ENCODE measurements around the gene LRFN5.

The LRFN5 gene

DNA sequence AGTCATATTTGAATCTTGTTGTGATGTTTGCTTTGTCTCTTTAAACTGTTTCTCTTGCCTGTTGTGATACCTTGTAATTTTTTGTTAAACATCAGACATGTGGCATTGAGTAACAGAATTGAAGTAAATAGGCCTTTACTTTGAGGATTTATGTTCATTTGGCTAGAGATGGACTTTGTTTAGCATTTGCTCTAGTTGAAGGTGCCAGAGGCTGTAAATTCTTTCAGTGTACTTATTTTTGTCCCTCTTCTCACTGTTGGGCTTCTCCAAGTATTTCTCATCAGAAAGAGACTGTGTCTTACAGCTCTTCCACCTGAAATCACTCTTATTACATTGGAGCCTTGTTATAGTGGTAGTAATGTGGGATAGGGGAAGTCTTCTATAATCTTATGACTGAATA is 175.8 kb downstream of the LRFN5 start:
- H3K4me3 ChIP-seq (ENCODE audit: low read length), result no peak overlapping the region
- DNase-seq (ENCODE audit: low read depth), result no peak
- TF ChIP-seq CTCF (conservative IDR thresholded peaks at IDR 0.05; ENCODE audit: low read depth, low read length), result no peak

GRCh38 chr14:41783403-41783802 is 176.7 kb downstream of the LRFN5 start:
- H3K4me3 ChIP-seq (ENCODE audit: low read length), result no peak overlapping the region
- DNase-seq (ENCODE audit: low read depth), result no peak
- no peak for TF ChIP-seq CTCF (conservative IDR thresholded peaks at IDR 0.05; ENCODE audit: low read depth, low read length)

DNA sequence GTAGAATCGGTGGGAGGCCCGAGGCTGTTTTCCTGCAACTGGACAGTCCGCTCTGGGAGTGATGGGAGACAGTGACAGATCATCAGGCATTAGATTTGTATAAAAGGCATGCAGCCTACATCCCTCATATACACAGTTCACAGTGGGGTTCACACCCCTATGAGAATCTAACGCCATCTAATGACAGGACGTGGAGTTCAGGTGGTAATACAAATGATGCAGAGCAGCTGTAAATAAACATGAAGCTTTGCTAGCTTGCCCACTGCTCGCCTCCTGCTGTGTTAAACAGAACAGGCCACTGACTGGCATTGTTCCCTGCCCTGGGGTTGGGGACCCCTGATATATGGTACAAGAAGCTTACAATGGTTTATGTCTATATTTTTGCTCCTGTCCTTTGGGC is 179.0 kb downstream of the LRFN5 start:
- no peak for DNase-seq (ENCODE audit: low read depth)
- no peak overlapping the region for H3K4me3 ChIP-seq (ENCODE audit: low read length)
- TF ChIP-seq CTCF (conservative IDR thresholded peaks at IDR 0.05; ENCODE audit: low read depth, low read length), result no peak

DNA sequence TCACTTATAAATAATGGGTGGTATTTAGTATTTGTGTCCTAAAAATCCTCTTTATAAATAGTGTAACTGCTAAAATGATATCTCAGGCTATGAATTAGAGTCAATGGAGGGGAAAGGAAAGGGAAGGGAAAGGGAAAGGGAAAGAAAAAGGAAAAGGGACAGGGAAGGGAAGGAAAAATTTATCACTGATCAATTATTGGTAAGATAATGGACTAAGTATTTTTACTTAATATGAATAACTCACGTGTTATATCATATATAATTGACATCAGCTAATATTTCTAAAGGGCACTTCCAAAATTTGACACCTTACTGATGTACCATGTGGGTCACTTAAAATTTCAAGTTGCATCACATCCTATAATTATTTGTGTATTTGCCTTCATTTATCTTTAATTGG is 193.1 kb downstream of the LRFN5 start:
- no peak for TF ChIP-seq CTCF (conservative IDR thresholded peaks at IDR 0.05; ENCODE audit: low read depth, low read length)
- no peak overlapping the region for H3K4me3 ChIP-seq (ENCODE audit: low read length)
- no peak for DNase-seq (ENCODE audit: low read depth)

DNA sequence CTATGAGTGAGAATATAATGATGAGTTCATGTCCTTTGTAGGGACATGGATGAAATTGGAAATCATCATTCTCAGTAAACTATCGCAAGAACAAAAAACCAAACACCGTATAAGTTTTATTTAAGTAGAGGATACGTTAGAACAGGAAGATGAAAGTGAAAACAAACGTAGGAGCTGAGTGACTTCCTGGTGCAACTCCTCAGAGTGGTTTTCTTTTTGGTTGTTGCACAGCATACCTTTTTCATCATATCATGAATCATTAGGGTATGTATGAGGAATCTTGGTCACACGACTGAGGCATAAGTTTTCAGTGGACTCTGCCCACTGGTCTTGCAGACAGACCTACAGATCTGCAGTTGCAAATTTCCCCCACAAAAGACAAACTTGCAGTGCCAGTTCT is 199.0 kb downstream of the LRFN5 start:
- no peak overlapping the region for H3K4me3 ChIP-seq (ENCODE audit: low read length)
- no peak for TF ChIP-seq CTCF (conservative IDR thresholded peaks at IDR 0.05; ENCODE audit: low read depth, low read length)
- no peak for DNase-seq (ENCODE audit: low read depth)

GRCh38 chr14:41806366-41806975 is 199.8 kb downstream of the LRFN5 start:
- DNase-seq (ENCODE audit: low read depth), result no peak
- no peak for TF ChIP-seq CTCF (conservative IDR thresholded peaks at IDR 0.05; ENCODE audit: low read depth, low read length)
- H3K4me3 ChIP-seq (ENCODE audit: low read length), result no peak overlapping the region

- DNase-seq (ENCODE audit: low read depth), result no peak
- no peak overlapping the region for H3K4me3 ChIP-seq (ENCODE audit: low read length)
- TF ChIP-seq CTCF (conservative IDR thresholded peaks at IDR 0.05; ENCODE audit: low read depth, low read length), result no peak
These were observed 203.7 kb downstream of the LRFN5 start for GRCh38 chr14:41810362-41810761.

All from retinal pigment epithelial cell (primary cell).